HG02840 (cell line): ENCODE measurements around the gene CSF2RB.

ENCODE experiments used
- ATAC-seq: cut with Tn5 transposase; IDR thresholded peaks from one replicate; pipeline ENCODE4 v1.9.1; 2021; ENCODE audit warnings: mild to moderate bottlenecking, moderate library complexity, moderate number of reproducible peaks; ENCODE audit not compliant: unreplicated experiment, low FRiP score

CSF2RB gene

GRCh38 chr22:36934418-36935312, 21.2 kb downstream of the CSF2RB start:
- no peak for ATAC-seq

- ATAC-seq = no peak
These were observed 21.8 kb downstream of the CSF2RB start for GRCh38 chr22:36935313-36935610.

GRCh38 chr22:36935694-36936093, 22.3 kb downstream of the CSF2RB start:
- no peak for ATAC-seq

GRCh38 chr22:36936362-36937116, 23.1 kb downstream of the CSF2RB start:
- no peak for ATAC-seq

- no peak for ATAC-seq
These were observed 24.0 kb downstream of the CSF2RB start for GRCh38 chr22:36937319-36938027.

GRCh38 chr22:36938028-36938425, 24.6 kb downstream of the CSF2RB start:
- ATAC-seq = no peak

- no peak for ATAC-seq
These were observed 25.5 kb downstream of the CSF2RB start for GRCh38 chr22:36938886-36939285.

- no peak for ATAC-seq
These were observed 27.2 kb downstream of the CSF2RB start for GRCh38 chr22:36940676-36941075.

GRCh38 chr22:36942556-36942955, 29.1 kb downstream of the CSF2RB start:
- ATAC-seq = no peak

GRCh38 chr22:36946421-36947158, 33.2 kb downstream of the CSF2RB start:
- ATAC-seq = no peak

- ATAC-seq = no peak
These were observed 35.1 kb downstream of the CSF2RB start for GRCh38 chr22:36948273-36949225.

- ATAC-seq = no peak
These were observed 37.6 kb downstream of the CSF2RB start for GRCh38 chr22:36950797-36951590.

- no peak for ATAC-seq
These were observed 38.3 kb downstream of the CSF2RB start for GRCh38 chr22:36951746-36952145.

GRCh38 chr22:36953239-36954080, 40.0 kb downstream of the CSF2RB start:
- ATAC-seq = no peak

- no peak for ATAC-seq
These were observed 41.0 kb downstream of the CSF2RB start for GRCh38 chr22:36954251-36955014.

- ATAC-seq = no peak
These were observed 42.3 kb downstream of the CSF2RB start for GRCh38 chr22:36955691-36956090.

- no peak for ATAC-seq
These were observed 44.9 kb downstream of the CSF2RB start for GRCh38 chr22:36958366-36958765.
